Left ventricle myocardium superior (tissue), 1 donor: ENCODE data around the gene OR2AE1. TPM values are rescaled to one million over a fixed set of nuclear protein-coding genes. Genes with fewer than 3 reads are reported as not detected.
"Not testable (repeated sequence)": the region's sequence is repeated elsewhere in the genome, so short reads cannot be mapped to it uniquely, and the experiment has no call there.

ENCODE experiments used
- ATAC-seq: fragments of 200-7000 bp; cut with Tn5 transposase; one replicate; pipeline ENCODE4 v1.9.1; 2020; ENCODE audit warnings: mild to moderate bottlenecking, moderate library complexity
- DNase-seq: peaks from one replicate; pipeline ENCODE4 v3.0.0-alpha.2; 2020
- intact Hi-C: fragments of 100-400 bp; cut with micrococcal nuclease; formaldehyde crosslinking; loops from one replicate; pipeline ENCODE4 v1.11.0; 2022
- long read RNA-seq: library from polyadenylated mRNA; unstranded; transcript quantifications from one replicate; pipeline ENCODE4 v2.0.0, GENCODE V29; 2021
- total RNA-seq: library from RNA; stranded (reverse); fragmentation: NEBNext Ultra II Directional; extraction: Animal tissue kit (Norgen Biotek cat#: 25700); gene quantifications from one replicate; pipeline ENCODE4 v1.2.1, GENCODE V29; 2021
- donor health status: DM: no; HTN: yes; CAD: no; lungs with severe emphysema.

Gene OR2AE1, protein sequence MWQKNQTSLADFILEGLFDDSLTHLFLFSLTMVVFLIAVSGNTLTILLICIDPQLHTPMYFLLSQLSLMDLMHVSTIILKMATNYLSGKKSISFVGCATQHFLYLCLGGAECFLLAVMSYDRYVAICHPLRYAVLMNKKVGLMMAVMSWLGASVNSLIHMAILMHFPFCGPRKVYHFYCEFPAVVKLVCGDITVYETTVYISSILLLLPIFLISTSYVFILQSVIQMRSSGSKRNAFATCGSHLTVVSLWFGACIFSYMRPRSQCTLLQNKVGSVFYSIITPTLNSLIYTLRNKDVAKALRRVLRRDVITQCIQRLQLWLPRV
- not detected for total RNA-seq
- long read RNA-seq = 0 reads

DNA sequence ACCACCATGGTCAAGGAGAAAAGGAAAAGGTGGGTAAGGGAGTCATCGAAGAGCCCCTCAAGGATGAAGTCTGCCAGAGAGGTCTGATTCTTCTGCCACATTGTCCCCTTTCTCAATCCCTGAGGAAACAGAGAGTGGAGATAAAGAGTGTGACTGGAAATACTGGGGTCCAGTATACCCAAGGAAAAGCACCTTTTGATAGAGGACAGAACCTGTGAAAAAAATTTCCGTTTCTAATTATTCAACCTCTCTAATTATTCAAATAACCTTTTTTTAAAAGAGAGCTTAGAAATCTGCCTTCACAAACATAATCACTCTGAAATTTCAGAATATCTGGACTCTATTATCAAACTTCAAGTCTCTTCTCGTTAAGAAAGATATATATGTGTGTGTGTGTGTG is at the start of gene OR2AE1:
Gene OR2AE1, minus strand, starts transcription at position 101 of the 400 bp plus-strand sequence. Its CDS starts 0 bp downstream, at position 101.
- ATAC-seq = no peak
- DNase-seq = no peak
- intact Hi-C loops = no loop called here

DNA sequence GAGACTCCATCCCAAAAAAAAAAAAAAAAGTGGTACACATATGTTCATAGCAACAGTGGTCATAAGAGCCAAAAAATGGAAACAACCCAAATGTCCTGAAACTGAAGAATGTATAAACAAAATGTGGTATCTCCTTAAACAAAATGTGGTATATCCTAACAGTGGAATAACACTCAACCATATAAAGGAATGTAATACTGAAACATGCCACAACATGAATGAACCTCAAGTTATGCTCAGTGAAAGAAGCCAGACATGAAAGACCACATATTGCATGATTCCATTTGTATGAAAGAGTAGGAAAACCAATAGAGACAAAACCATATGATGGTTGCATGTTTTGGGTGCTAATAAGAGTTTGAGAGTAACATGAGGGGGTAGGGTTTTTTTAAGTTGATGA is 49.5 kb upstream of the OR2AE1 start:
- DNase-seq (no peak), ATAC-seq (no peak)
- intact Hi-C loops = no loop called here

DNA sequence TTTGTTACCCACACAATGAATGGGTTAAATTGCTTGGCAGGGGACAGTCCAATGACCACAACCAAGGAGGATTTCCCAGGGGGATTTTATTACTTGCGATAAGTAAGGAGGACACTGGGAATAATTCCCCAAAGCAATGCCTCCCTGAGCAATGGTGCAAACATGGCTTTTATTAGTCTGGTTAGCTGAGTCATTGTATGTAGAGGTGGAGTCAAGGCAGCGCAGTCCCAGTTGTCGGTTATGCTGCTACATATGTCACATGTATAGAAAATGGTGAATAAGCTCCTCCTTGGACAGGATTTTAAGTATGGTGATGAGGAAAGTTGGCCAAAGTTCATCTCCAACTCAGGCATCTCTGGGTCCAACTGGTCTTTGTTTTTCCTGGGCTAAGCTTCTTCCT is 46.4 kb upstream of the OR2AE1 start:
- intact Hi-C loops = no loop called here
- DNase-seq (no peak), ATAC-seq (no peak)

DNA sequence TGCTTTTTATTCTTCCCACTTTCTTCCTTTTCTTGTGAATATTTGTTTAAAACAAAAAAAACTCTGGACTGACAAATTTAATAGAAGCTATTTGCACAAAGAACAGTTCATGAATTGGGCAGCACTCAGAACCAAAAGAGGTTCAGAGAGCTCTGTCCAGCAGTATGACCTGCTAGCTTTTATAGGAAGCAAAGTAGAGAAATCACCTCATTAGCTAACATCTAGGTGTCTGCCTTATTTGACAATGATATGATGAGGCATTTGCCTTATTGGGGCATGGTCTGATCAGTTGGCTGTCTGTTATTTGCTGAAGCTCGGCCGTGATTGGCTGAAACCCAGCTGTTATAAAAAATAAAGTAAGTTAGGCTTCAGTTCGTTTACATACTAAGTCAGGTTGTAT is 43.3 kb upstream of the OR2AE1 start:
- DNase-seq = no peak
- no peak for ATAC-seq
- intact Hi-C loops = no loop called here

DNA sequence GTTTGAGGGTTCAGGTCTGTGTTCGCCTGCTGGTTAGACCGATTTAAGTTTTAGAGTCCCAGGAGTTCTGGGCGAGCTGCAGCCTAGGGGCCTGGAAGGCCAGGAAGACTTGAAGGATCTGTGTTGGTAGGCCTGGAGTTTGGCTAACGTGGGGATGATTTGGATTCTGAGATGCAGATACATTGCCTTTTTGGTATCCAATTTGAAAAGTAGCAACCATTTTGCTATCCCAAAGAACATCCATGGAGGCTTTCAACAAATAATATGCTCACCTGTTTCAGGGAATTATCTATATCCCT is 42.9 kb upstream of the OR2AE1 start:
- DNase-seq (no peak), ATAC-seq (no peak)
- intact Hi-C loops = loop anchor here (5.0 kb wide), 1 partner anchor 73 kb away; no protein-coding TSS in a partner anchor

DNA sequence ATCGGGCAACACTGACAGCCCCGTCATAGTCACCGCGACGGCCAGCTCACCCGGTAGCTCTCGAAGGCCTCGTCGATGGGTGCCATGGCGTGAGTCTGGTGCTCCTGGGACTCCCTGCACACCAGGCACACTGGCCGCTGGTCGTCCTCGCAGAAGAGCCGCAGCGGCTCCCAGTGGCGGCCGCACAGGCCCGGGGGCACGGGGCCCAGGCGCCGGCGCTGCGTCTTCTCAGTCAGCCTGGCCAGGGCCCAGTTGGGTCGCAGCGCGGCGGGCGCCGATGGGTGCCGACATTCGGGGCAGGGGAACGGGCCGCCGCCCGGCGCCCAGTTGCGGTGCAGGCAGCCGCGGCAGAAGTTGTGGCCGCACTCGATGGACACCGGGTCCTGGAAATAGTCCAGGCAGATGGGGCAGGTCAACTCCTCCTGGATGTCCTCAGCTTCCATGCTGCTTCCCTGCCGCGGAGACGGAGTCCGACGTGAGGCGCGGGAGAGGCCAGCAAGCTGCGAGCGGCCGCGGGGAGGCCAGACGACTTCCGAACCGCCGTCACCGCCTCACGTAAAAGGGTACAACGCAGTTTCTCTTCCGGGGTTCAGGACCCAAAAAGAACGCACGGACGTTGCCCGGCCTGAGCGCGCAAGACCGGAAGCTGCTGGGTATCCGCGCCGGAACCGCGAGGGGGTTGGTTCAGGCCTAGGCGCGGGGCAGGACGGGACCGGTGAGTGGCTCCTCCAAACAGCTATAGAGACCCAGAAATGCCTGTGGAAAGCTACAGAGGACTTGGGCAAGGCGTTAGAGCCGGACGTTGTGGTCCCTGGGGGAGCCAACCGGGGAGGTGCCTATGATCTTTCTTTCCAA is 42.4 kb upstream of the OR2AE1 start, which contains the start of gene TRIM4:
Gene TRIM4, minus strand, starts transcription at position 572 of the 855 bp plus-strand sequence. Its CDS starts 129 bp downstream, at position 443.
- intact Hi-C loops = loop anchor here (5.0 kb wide), 1 partner anchor 73 kb away; no protein-coding TSS in a partner anchor
- DNase-seq = peak; percentile 94
- peak; percentile 99 for ATAC-seq

DNA sequence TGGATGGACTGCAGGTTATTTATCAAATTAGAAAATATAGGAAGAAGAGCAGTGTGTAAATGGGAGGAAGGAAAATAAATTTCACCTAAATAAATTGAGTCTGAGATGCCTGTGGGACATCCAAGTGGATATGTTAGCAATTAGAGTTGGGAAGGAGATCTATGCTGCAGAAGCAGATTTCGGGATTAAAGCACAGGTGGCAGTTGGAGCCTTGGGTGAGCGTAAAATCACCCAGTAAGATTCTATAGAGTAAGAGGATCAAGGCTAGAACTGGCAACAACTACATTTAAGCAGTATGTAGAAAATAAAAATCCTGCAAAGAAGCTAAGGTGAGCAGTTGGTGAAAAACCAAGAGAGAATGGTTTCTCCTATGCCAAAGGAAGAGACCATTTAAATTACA is 34.1 kb upstream of the OR2AE1 start:
- intact Hi-C loops = no loop called here
- DNase-seq (no peak), ATAC-seq (no peak)

DNA sequence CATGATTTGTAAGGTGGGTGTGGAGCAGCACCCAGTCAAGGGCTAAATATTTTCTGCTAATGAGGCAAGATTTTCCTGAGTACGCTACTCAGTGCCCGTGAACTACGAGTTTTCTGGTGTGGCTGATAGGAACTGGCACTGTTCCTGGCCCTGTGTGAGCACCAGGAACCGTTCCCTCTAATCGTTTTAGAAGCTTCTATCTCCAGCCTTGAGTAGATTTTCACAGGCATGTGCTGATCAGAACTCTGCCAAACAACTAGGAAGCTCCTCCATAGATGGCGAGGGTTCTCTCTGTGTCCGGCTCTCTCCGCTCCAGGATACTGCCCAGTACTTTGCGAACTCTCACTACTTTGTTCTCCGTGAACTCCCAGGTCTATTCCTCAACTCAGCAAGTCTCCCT is 24.7 kb upstream of the OR2AE1 start:
- intact Hi-C loops = no loop called here
- ATAC-seq = peak; percentile 90
- DNase-seq = no peak

DNA sequence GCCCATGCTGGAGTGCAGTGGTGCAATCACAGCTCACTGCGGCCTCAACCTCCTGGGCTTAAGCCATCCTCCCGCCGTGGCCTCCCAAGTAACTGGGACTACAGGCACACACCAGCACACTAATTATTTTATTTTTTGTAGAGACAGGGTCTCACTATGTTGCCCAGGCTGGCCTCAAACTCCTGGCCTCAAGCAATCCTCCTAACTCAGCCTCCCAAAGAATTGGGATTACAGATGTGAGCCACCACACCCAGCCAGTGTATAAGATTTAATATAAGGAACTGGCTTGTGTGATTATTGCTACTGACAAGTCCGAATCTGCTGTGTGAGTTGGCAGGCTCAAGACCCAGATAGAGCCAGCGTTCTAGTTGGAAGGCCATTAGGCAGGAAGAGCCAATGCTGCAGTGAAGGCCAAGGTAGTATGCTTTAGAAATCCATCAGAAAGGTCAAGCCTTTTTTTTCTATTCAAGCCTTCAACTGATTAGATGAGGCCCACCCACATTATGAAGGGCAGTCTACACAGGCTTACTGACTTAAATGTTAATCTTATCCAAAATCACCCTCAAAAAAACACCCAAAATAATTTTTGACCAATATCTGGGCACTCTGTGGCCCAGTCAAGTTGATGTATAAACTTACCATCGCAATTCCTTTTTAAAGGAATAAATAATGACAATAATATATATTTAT is 23.1 kb upstream of the OR2AE1 start:
- ATAC-seq (no peak), DNase-seq (no peak)
- intact Hi-C loops = no loop called here

DNA sequence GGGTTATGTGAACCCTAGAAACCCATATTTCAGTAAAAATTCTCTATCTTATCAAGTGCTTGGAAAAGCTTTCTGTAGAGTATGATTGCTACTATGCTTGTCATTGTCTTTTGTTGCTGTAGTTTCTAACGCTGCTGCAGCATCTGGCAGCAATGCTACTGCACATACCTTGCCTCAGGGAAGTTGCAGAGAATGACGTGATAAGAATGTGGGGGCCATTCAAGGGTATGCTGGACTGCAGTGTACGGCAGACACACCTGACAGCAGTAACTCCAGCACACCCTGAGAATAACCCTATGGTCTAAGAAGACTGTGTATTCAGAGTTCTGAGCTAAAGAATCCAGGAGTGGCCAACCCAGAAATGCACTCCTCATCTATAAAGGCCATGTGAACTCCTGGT is 22.0 kb upstream of the OR2AE1 start:
- intact Hi-C loops = no loop called here
- DNase-seq = no peak
- no peak for ATAC-seq

DNA sequence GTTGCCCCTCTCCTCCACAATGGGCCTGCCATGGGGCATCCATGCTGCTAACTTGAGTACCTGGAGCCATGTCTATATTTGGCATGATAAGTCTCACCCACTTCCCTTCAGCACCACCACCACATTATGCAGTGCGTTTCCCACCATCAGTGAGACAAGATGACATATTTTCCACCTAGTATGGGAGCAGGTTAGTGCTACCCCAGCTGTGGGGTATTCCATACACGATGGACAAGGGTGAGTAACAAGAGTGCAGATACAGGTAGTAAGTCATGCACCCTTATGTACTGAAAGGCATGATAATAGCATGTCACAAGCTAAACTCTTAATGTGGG is 21.2 kb upstream of the OR2AE1 start:
- DNase-seq (no peak), ATAC-seq (no peak)
- intact Hi-C loops = no loop called here

DNA sequence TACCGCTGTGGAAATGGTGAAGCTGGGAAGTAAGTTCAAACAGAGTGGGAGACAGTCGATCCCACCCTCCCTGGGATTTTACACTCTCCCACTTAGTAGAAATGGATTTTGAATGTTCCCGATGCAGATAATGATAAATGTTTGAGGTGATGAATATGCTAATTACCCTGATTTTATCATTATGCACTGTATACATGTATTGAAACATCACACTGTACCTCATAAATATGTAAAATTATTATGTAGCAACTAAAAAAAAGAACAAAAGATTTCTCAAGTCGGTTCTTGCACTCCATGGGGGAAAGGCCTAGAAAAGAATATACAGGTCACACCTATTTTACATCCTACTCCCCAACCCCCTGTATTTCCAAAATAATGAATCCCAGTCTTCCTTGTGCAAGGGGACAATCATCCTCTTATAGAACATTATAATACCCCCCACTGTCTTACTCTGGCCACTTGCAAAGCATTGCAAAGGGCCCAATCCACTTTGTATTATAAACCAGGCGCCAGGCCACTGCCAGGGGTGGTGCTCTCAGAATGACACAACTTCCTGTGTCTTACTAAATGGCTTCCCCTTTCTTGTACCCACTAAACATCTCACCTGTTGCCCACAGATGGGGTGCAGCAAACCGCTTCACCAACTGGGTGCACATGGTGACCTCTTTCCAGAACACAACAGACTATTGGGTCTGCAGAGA is 20.6 kb upstream of the OR2AE1 start:
- no peak for DNase-seq
- intact Hi-C loops = no loop called here
- ATAC-seq = no peak

DNA sequence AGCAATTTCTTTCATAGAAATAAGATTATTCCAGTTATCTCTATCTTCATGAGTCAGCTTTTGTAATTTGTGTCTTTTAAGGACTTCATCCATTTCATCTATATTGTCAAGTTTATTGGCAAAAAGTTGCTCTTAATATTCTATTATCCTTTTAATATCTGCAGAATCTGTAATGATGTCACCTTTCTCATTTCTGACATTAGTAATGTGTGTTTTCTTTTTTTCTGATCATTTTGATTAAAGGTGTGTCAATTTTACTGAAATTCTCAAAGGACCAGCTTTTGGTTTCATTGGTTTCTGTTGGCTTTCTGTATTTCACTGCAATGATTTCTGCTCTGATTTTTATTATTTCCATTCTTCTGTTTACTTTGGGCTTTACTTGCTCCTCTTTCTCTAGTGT is 17.9 kb upstream of the OR2AE1 start:
- intact Hi-C loops = no loop called here
- no peak for DNase-seq
- ATAC-seq = no peak

DNA sequence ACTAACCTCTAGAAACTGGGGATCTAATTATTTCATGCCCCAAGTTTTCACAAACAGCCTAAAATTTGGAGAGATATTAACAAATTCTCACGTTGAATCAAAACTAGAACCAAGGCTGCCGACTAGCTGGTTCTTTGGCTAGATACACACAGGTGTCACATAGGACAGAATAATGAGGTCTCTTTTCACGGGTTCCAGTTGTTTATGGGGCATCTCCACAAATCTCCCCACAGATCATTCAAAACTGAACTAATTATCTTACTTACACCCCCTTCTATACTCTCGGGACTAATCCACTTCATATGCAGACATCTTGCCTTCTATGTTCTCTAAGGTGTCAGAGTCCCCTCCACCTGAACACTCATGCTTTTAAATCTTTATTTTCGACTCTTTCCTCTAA is 16.4 kb upstream of the OR2AE1 start:
- ATAC-seq = no peak
- intact Hi-C loops = no loop called here
- no peak for DNase-seq

DNA sequence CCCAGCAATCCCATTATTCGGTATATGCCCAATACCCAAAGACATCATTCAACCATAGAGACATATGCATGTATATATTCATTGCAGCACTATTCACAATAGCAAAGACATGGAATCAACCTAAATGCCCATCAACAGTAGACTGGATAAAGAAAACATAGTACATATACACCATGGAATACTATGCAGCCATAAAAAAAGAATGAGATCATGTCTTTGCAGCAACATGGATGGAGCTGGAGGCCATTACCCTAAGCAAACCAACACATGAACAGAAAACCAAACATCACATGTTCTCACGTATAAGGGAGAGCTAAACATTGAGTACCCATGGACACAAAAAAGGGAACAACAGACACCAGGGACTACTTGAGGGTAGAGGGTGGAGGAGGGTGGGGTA is 13.5 kb upstream of the OR2AE1 start:
- DNase-seq, intact Hi-C loops, ATAC-seq: not testable (repeated sequence)

DNA sequence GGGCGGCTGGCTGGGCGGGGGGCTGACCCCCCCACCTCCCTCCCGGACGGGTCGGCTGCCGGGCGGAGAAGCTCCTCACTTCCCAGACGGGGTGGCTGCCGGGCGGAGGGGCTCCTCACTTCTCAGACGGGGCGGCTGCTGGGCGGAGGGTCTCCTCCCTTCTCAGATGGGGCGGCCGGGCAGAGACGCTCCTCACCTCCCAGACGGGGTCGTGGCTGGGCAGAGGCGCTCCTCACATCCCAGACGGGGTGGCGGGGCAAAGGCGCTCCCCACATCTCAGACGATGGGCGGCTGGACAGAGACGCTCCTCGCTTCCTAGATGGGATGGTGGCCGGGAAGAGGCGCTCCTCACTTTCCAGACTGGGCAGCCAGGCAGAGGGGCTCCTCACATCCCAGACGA is 11.5 kb upstream of the OR2AE1 start:
- ATAC-seq, intact Hi-C loops, DNase-seq: not testable (repeated sequence)

DNA sequence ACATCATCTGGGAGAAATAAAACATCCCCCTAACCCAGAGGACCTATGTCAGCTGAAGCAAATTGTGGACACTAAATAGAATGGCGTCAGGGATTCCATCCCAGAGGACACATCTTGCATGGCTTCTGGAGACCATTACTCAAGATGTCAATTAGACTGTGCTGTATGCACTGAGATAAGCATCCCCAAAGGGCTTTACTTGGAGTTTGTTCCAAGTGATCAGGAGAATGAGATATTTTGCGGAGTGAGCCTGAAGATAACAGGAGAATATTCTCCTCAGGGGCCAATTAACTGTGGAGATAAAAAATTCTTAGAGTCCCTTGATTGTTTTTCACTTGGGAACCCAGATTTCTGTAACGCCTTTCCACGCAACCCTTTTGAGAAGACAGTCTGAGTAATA is 4.5 kb upstream of the OR2AE1 start:
- intact Hi-C loops = no loop called here
- no peak for DNase-seq
- no peak for ATAC-seq

DNA sequence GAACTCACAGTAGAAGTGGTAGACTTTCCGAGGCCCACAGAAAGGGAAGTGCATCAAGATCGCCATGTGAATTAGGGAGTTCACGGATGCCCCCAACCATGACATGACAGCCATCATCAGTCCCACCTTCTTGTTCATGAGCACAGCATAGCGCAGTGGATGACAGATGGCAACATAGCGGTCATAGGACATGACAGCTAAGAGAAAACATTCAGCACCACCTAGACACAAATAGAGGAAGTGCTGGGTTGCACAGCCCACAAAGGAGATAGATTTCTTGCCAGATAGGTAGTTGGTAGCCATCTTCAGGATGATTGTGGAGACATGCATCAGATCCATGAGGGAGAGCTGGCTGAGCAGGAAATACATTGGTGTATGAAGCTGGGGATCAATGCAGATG is 342 bp downstream of the OR2AE1 start:
- ATAC-seq (no peak), DNase-seq (no peak)
- intact Hi-C loops = no loop called here

DNA sequence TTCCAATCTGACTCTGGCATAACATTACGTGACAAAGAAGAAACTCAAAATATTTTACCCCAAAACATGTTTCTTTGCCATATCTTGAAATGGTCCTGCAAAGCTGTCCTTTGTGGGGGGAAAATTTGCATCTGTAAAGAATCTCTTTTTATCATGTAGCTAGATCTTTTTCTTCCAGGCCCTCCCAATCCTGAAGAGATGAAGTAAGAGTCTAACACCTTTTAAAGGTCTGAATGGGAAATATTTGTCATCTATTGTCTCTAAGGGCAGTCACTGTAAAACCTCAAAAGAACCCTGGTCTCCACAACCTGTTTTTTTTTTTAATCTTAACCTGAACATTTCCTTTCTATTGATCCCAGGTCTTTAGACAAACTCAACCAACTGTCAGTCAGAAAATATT is 8.6 kb downstream of the OR2AE1 start:
- intact Hi-C loops = no loop called here
- ATAC-seq = no peak
- no peak for DNase-seq

DNA sequence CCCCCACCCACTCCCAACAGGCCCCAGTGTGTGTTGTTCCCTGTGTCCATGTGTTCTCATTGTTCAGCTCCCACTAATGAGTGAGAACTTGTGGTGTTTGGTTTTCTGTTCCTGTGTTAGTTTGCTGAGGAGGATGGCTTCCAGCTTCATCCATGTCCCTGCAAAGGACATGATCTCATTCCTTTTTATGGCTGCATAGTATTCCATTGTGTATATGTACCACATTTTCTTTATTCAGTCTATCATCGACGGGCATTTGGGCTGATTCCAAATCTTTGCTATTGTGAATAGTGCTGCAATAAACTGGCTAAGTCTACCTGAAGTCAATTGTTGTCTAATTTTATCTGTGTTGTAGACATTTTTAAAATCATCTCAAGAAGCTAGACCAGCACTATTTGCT is 9.4 kb downstream of the OR2AE1 start:
- DNase-seq, intact Hi-C loops: not testable (repeated sequence)

More for the DNA sequence above, 9.4 kb downstream of the OR2AE1 start:
- ATAC-seq = not testable (repeated sequence)
